DND-41 (cell line): Measurements from ENCODE around the gene MYO1E.

Experiments
- ATAC-seq: fragments of 200-7000 bp; cut with Tn5 transposase; 3 replicates; pipeline ENCODE4 v1.9.1; 2021; ENCODE audit warnings: low read depth; ENCODE audit not compliant: insufficient read depth
- DNase-seq: peaks from one replicate; pipeline ENCODE4 v3.0.0-alpha.2; 2020
- H2AFZ ChIP-seq: 2 replicates; pipeline ENCODE4 v1.6.0; 2012; ENCODE audit warnings: low read depth, low read length
- H3K27ac ChIP-seq: 2 replicates; pipeline ENCODE4 v1.5.1; 2012; ENCODE audit warnings: low read length, inconsistent platforms
- H3K27me3 ChIP-seq: fragments of 200-600 bp; sonication (generic); 2 replicates; pipeline ENCODE4 v1.6.0; 2012; ENCODE audit warnings: low read length, mild to moderate bottlenecking, inconsistent platforms; ENCODE audit not compliant: insufficient read depth, poor library complexity
- H3K36me3 ChIP-seq: 2 replicates; pipeline ENCODE4 v1.5.1; 2012; ENCODE audit warnings: low read length, inconsistent platforms; ENCODE audit not compliant: insufficient read depth
- H3K4me1 ChIP-seq: 2 replicates; pipeline ENCODE4 v1.5.1; 2012; ENCODE audit warnings: mild to moderate bottlenecking, low read length; ENCODE audit not compliant: insufficient read depth
- H3K4me2 ChIP-seq: 2 replicates; pipeline ENCODE4 v1.6.0; 2012; ENCODE audit warnings: mild to moderate bottlenecking, moderate library complexity, low read length, inconsistent platforms; ENCODE audit not compliant: insufficient read depth
- H3K4me3 ChIP-seq, 2 experiments: fragments of 200-600 bp in 1 of 2; shearing (Covaris generic) in 1 of 2; 2 replicates each; pipeline ENCODE4 v1.5.1; 2012 to 2016; ENCODE audit warnings: inconsistent platforms in 2 of 2, low read length in 2 of 2, mild to moderate bottlenecking in 2 of 2, low read depth in 1 of 2, moderate library complexity in 1 of 2
- H3K79me2 ChIP-seq: 2 replicates; pipeline ENCODE4 v1.6.0; 2012; ENCODE audit warnings: low read length, inconsistent platforms; ENCODE audit not compliant: insufficient read depth
- H3K9ac ChIP-seq: 2 replicates; pipeline ENCODE4 v1.6.0; 2012; ENCODE audit warnings: low read depth, mild to moderate bottlenecking, inconsistent platforms, low read length, moderate library complexity
- H3K9me3 ChIP-seq: 2 replicates; pipeline ENCODE4 v1.5.1; 2012; ENCODE audit warnings: low read length, moderate library complexity, mild to moderate bottlenecking, inconsistent platforms; ENCODE audit not compliant: insufficient read depth, severe bottlenecking
- H4K20me1 ChIP-seq: 2 replicates; pipeline ENCODE4 v1.6.0; 2012; ENCODE audit warnings: low read length; ENCODE audit not compliant: insufficient read depth
- CTCF ChIP-seq: IDR thresholded peaks from 2 replicates; pipeline ENCODE4 v1.5.1; 2012; ENCODE audit warnings: borderline replicate concordance, low read length, moderate library complexity, mild to moderate bottlenecking; ENCODE audit not compliant: poor library complexity, severe bottlenecking; ENCODE audit errors: extremely low read depth
- EZH2 ChIP-seq: IDR thresholded peaks from 3 replicates; pipeline ENCODE4 v1.6.1; 2012; ENCODE audit warnings: borderline replicate concordance, low read depth, mild to moderate bottlenecking, moderate library complexity, low read length, inconsistent platforms; ENCODE audit not compliant: severe bottlenecking

MYO1E gene

GRCh38 chr15:59360896-59361295, 11.8 kb downstream of the MYO1E start:
- DNase-seq, result no peak

DNA sequence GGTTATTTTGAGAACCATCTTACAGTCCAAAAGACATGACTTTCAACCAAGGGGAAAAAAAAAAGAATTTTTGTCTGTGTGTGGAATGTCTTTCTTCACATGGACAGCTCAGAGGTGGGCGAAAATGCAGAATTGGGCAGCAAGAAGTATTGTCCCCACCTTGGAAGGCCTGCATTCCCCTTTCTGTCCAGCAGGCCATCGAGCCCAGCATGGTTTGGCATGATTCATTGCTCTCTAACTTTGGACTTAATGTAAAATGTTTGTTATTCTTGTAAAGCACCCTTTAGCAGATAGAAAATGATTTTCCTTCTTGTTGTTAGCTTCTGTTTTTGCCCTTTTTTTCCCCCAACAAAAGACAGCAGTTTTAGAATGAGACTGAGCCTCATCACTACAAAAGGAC, 12.4 kb downstream of the MYO1E start:
- DNase-seq, result no peak
- TF ChIP-seq CTCF (peak; percentile 16), EZH2 (no peak)
- Histone ChIP-seq H3K4me3 (no peak overlapping the region), H2AFZ (no peak overlapping the region), H3K27ac (no peak overlapping the region), H3K27me3 (peaks cover 5% of the 10 kb centered on the region), H3K79me2 (no peaks in the 10 kb centered on the region), H3K4me2 (no peak overlapping the region), H3K9me3 (no peaks in the 10 kb centered on the region), H3K9ac (no peak overlapping the region), H4K20me1 (no peaks in the 10 kb centered on the region), H3K36me3 (no peaks in the 10 kb centered on the region), H3K4me1 (no peaks in the 10 kb centered on the region)
- no peak for ATAC-seq

More at GRCh38 chr15:59360896-59361295, 11.8 kb downstream of the MYO1E start:
- Histone ChIP-seq H3K9me3 (no peaks in the 10 kb centered on the region), H3K36me3 (no peaks in the 10 kb centered on the region), H3K27me3 (peaks cover 4% of the 10 kb centered on the region), H3K27ac (no peak overlapping the region), H3K4me2 (no peak overlapping the region), H4K20me1 (no peaks in the 10 kb centered on the region), H3K9ac (no peak overlapping the region), H3K79me2 (no peaks in the 10 kb centered on the region), H2AFZ (no peak overlapping the region), H3K4me1 (no peaks in the 10 kb centered on the region), H3K4me3 (no peak overlapping the region)
- no peak for ATAC-seq
- no peak for TF ChIP-seq CTCF
- no peak for TF ChIP-seq EZH2

- Histone ChIP-seq H3K4me2 (no peak overlapping the region), H3K79me2 (no peaks in the 10 kb centered on the region)
Observed at GRCh38 chr15:59355730-59356129, 16.9 kb downstream of the MYO1E start.

More at GRCh38 chr15:59355730-59356129, 16.9 kb downstream of the MYO1E start:
- TF ChIP-seq EZH2, result no peak
- no peak for TF ChIP-seq CTCF
- Histone ChIP-seq H3K27ac (no peak overlapping the region), H3K27me3 (peaks cover 19% of the 10 kb centered on the region), H2AFZ (no peak overlapping the region), H4K20me1 (no peaks in the 10 kb centered on the region), H3K4me3 (no peak overlapping the region), H3K9me3 (no peaks in the 10 kb centered on the region), H3K36me3 (no peaks in the 10 kb centered on the region), H3K4me1 (no peaks in the 10 kb centered on the region), H3K9ac (no peak overlapping the region)
- ATAC-seq, result no peak
- no peak for DNase-seq
